HG03108 (cell line): Measurements from ENCODE around the gene IL25.
"Not testable (repeated sequence)": the region's sequence is repeated elsewhere in the genome, so short reads cannot be mapped to it uniquely, and the experiment has no call there.

Source experiments
- ATAC-seq: cut with Tn5 transposase; IDR thresholded peaks from one replicate; pipeline ENCODE4 v1.9.1; 2021; ENCODE audit warnings: moderate library complexity; ENCODE audit not compliant: unreplicated experiment

Gene IL25

DNA sequence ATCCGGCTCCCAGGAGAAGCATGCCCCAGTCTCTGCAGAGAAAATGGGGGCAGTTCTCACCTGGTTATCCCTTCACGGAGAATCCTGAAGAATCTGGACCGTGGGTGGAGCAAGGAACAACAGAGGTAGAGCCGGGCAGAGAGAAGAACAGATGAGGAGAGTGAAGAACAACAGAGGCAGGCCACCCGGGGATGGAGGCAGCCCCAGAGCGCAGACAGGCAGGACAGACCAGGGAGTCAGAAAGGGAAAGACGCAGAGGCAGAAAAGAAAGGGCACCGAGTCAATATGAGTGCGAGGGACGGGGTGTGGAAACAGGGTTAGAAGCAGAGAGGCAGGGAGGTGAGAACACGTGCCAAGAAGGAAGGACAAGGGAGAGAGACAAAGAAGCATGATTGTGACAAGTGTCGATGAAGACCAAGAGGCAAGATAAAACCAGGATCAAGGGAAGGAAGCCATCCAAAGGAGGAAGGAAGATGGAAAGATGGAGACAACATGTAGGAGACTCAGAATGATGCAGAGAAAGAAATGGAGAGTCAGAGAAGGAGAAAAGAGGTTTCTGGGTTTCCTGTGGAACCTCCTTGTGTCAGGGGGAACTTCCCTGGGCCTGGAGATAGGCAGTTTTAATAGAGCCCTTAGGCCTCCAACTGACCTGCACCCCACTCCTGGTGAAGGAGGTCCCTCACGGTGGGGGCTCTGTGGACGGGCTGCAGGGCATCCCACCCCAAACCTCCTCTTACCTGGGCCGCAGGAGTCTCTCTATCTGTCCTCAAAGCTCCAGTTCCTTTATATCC lies 35.1 kb downstream of the IL25 start, which contains the start of gene MYH6:
MYH6 (minus strand) TSS at position 758 of the 791 bp plus-strand sequence. CDS start 1,050 bp downstream, outside the sequence.
- ATAC-seq: no peak

DNA sequence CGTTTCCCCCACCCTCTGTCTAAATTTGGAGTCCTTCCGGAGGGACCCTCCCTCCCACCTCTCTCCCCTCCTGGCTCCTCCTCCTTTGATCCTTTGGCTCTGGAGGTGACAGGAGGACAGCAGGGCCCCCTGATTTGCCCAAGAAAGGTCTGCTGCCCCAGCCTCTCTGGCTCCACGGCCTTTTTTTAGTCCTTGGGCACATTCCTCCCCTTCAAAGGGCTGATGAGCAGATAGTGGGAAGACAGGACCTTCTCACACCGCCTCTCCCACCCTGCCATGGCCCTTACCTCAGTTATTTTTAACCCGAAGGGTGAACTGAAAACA lies 35.7 kb downstream of the IL25 start:
- no peak for ATAC-seq

DNA sequence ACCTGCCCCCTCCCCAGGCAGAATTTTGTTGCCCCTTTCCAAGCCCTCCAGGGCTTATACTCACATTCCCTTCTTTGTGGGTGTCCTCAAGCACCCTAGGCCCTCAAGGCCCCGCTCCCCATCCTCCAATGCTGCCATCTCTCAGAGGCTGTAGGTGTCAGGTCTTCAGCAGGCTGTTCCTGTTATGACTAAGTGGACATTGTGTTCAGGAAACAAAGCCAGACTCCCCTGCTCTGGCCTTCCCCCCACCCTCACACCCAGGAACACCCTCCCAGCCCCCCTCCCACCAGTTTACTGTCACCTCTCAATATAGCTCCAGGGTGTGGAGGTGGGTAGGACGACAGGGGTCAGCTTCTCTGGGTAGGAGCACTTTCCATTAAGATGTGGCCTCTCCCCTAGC lies 36.9 kb downstream of the IL25 start:
- ATAC-seq: no peak

DNA sequence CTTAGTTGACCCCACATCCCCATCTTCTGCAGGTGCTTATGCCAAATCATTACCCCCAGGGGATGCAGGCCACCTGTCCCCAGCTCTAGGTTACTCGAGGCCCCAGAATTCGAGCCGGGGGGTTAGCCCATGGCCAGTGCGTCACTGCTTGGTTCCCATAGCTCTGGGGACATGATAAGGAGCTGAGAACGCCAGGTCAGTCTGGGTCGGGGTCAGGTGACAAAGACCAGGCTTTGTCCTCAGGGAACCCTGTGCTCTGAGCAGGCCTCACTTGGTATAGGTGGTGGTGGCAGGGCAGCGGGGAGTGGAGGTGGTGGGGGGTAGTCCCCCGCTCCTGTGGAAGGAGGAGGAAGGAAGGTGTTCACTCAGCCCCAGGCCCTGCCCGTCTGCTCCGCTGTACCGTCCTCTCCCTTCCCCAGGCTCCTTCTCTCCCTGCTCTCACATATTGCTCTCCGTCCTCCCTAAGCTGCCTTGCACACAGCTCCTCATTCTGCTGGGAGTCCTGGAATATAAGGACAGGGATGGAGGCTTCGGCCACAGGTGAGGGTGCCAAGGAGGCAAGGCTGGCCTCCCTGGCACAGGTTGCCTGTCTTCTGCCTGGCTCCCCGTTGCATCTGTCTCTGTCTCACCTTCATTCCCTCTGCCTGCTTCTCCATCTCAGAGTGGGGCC lies 37.5 kb downstream of the IL25 start:
- ATAC-seq: no peak

DNA sequence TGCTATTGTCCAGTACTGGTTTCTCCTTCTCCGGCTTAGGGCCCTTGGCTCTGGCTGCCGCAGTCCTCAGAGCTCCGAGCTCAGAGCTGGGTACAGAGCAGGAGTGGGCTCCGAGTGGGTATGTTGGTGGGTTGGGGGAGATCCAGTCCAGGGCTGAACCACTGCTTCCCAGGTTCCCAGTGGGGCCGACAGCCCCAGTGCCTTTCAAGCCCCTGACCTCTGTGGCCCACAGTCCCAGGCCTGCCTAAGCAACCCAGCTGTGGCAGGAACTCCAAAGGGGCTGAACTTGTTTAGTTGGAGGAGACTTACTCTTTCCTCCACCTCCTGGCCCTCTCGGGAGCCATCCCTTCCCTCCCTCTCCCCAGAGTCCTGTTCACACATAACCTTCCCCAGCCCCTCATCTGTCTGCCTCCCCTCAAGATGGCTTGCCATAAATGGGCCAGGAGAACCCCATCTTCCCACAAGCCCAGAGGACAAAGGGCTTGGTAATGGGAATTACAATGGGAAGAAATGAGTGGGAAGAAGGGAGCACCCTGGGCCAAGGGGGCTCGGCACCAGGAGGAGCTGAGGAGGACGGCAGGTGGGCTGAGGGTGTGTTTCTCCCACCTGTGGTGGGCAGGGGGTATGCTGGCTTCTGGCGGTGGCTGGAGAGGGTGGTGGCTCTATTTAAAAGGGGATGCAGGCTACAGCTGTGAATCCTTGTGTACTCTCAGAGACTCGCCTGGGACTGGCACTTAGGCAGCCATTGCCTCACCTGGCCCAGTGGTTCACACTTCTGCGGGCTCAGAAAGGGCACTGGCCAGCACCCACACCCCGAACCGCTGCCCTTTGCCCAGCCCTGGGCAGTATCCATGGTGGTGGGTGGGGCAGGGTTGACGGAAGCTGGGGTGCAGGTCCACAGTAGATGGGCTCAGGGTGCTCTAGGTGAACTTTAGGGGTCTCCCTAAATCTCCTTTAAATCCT lies 39.2 kb downstream of the IL25 start:
- ATAC-seq: no peak

DNA sequence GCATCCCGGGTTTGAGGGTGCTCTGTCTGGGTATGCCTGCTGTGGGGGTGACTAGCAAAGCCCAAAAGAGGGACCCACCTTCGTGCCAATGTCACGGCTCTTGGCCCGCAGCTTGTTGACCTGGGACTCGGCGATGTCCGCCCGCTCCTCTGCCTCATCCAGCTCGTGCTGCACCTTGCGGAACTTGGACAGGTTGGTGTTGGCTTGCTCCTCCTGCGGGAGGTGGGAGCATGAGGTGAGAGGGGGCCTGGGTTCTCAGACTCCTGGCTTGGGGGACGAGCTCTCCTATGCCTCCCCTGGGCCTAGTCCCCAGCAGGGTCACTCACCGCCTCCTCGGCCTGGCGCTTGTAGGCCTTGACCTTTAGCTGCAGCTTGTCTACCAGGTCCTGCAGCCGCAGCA lies 41.1 kb downstream of the IL25 start:
- ATAC-seq: no peak

DNA sequence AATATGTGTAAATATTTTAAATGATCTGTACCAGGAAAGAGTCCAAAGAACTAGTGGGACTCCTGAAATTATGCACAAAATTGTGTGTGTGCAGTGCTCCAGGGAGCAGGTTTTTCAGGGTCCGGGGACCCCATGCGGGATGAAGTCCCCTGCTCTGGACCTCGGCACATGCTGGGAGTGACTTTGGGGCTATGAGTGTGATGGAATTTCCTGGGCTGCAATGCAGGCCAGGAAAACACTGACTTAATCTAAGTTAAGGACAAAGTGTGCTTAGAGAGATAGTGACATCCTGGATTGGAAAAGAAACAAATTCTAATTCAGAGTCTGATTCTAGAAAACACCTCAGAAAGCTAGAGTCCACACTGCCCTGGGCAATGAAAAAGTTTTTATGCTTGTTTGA lies 41.6 kb downstream of the IL25 start:
- no peak for ATAC-seq

DNA sequence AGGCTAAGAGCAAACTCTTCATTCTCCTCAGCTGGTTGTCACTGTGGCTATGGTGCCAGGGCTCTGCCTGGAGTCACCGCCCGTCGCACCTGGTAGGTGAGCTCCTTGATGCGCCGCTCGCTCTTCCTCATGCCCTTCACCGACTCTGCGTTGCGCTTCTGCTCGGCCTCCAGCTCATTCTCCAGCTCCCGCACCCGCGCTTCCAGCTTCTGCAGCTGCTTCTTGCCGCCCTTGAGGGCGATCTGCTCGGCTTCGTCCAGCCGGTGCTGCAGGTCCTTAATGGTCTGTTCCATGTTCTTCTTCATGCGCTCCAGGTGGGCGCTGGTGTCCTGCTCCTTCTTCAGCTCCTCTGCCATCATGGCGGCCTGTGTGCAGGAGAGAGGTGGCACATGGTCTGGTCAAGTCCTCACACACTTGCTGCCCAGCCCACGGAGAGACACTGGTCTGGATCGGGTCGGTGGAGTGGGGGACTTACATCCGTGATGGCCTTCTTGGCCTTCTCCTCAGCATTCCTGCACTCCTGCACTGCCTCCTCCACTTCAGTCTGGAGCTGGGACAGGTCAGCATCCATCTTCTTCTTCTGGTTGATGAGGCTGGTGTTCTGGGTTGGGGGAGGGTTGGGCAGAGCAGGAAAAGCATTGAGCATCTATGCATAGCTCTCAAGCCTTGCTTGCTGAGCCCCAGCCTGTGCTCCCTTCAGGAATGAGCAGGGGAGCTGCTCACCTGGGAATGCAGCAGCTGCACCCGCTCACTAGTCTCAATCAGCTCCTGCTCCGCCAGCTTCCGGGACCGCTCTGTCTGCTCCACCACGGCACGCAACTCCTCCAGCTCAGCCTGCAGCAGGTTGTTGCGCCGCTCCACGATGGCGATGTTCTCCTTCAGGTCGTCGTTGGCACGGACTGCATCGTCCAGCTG lies 42.6 kb downstream of the IL25 start:
- ATAC-seq: no peak

DNA sequence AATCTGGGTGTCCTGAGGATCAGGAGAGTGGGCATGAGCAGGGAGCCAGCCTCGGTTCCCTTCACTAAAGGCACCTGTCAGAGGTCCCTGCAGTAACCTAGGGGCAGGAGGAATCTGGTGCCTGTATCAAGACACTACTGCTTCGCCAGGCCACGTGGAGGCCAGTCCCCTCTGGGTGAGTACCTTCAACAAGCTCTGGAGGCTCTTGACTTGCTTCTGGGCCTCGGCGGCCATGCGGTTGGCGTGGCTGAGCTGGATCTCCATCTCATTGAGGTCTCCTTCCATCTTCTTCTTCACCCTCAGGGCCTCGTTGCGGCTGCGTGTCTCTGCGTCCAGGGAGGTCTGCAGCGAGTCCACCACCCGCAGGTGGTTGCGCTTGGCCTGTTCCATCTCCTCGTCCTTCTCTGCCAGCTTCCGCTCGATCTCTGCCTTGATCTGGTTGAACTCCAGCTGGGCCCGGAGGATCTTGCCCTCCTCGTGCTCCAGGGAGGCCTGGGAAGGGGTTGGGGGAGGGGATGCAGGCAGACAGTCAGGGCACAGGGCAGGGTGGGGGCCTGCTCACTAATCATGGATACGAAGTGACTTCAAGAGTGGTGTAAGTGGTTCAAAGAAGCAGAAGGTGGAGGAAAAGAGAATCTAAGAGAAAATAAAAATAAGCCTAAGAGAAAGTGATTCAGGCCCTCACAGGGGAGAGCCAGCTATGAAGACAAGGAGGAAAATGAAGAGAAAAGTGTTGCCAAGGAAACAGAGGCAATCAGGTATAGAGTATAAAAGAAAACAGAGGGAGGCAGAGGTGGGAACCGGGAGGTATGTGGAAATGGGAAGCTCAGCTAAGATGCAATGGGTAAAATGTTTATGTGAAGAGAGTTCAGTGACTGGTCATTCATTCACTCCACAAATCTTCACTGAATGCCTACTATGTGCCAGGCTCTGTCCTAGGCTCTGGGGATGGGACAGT lies 43.5 kb downstream of the IL25 start:
- no peak for ATAC-seq

DNA sequence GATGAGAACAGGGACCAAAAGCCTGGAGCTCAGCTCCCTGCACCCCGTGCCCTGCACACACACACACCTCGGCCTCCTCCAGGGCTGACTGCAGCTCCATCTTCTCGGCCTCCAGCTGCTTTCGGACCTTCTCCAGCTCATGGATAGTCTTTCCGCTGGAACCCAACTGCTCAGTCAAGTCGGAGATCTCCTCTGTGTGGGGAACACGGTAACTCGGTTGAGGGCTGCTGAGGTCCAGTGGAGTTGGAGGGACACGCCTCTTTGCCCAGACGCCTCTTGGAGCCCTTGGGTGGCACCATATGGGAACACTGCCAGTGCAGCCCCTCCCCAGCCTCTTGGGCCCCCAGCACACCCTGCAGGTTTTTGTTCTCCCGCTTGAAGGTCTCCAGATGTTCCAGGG lies 44.2 kb downstream of the IL25 start:
- no peak for ATAC-seq

DNA sequence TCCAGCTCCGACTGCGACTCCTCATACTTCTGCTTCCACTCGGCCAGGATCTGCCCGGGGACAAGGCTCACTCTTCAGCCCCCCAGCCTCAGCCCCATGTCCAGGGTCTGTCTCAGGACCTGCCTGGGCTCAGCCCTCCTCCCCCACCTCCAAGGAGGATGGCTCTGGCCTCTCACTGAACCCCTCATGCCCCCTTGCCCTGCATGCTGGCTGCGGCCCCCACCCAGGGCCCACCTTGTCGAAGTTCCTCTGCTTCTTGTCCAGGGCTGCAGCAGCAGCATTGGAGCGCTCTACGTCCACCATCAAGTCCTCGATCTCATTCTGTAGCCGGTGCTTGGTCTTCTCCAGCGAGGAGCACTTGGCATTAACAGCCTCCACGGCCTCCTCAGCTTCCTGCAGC lies 44.7 kb downstream of the IL25 start:
- ATAC-seq: not testable (repeated sequence)

DNA sequence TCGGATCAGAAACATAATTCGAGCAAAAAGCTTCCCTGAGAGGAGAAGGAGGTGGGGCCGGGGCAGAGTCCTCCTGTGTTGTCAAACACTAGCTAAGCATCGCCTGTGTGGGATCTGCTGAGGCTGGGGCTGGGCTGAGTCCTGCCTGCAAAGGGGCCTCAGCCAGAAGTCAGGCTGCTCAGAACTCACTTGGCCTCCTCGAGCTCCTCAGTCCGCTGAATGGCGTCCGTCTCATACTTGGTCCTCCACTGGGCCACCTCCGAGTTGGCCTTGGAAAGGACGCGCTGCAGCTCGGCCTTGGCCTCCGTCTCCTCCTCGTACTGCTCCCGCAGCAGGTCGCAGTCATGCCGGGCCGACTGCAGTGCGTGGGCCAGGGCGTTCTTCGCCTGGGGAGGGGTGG lies 45.4 kb downstream of the IL25 start:
- no peak for ATAC-seq

DNA sequence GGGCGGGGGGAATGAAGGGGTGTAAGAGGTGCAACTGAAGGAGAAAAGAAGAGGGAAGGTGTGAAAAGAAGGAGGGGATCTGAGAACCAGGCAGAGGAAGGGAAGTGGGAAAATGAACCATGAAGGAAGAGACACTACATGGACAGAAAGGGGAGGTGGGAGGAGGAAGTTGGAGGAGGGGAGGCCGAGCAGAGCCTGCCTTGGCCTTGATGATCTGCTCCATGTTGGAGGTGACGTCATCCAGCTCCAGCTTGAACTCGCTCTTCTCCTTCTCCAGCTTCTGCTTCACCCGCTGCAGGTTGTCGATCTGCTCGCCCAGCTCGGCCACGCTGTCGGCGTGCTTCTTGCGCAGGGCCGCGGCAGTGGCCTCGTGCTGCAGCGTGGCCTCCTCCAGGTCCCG lies 47.0 kb downstream of the IL25 start:
- ATAC-seq: not testable (repeated sequence)

DNA sequence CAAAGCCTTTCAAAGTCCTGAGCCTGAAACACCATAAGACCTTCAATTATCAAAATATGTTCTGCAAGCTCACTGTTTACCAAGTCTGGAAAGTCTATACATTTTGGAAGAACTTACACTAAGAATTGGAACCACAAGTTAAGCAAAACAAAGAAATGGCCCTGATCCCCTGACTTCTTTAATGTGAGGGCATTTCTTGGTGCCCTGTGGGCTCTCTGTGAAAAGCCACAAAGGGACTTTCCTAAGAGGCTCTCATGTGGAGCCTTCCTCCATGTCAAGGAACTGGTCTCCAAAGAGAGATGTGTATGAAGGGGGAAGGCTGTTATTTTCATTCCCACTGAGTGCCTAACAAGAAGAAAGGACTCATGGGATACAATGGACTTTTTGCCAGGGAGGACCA lies 49.0 kb downstream of the IL25 start:
- no peak for ATAC-seq

DNA sequence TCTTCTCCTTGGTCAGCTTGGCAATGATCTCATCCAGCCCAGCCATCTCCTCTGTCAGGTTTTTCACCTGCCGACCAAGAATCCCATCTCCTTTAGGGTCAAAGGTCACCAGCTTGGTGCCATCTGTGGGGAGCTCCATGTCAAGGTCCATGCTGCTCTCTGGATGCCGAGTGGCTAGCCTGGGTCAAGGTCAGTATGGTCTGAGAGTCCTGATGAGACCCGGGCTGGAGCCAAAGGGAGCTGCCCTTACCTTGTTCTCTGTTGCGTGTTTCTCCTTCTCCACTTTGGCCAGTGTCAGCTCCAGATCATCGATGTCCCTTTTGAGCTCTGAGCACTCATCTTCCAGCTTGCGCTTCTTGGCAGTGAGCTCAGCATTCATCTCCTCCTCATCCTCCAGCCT lies 51.0 kb downstream of the IL25 start:
- ATAC-seq: no peak

DNA sequence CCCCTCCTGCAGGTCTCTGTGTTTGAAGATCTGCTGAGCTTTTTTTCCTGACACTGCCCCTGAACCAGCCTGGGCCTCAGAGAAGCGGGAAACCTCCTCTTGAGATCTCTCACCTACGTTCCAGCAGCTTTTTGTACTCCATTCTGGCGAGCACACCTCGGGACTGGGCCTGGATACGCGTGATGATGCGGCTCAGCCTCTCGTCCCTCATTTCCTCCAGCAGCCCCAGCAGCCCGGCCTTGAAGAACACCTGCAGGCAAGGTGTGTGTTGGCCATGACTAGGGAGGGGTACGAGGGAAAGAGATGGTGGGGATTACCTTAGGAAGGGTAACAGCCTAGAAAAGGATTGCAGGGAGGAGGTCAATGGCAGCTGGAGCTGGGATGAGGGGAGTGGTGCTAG lies 52.6 kb downstream of the IL25 start:
- no peak for ATAC-seq

DNA sequence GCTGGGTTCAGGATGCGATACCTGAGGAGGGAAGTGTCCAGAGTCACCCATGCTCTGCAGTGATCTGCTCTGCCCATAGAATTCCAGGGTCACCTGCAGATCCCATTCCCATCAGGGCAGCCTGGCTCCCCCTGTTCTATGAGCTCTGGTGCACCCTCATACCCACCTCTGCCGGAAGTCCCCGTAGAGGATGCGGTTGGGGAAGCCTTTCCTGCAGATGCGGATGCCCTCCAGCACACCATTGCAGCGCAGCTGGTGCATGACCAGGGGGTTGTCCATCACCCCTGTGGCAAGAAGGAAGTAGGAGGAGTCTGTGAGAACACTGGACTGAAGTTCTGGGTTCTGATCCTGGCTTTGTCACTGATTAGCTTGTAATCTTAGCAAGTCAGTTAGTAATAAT lies 53.2 kb downstream of the IL25 start:
- ATAC-seq: not testable (repeated sequence)
